CD4-positive, alpha-beta memory T cell (primary cell): ENCODE results near the gene ICAM1. TPM values are rescaled to one million over a fixed set of nuclear protein-coding genes. Genes with fewer than 3 reads are reported as not detected.

Source experiments
- CTCF ChIA-PET: fragments of 350-600 bp; sonication (Branson Sonifier 250); formaldehyde crosslinking; loops from one replicate; lab custom pipeline; 2021; ENCODE audit warnings: inconsistent platforms; ENCODE audit not compliant: partially characterized antibody; lab: Charles Lee
- POLR2A ChIA-PET: fragments of 350-600 bp; sonication (Branson Sonifier 250); formaldehyde crosslinking; loops from one replicate; lab custom pipeline; 2021; ENCODE audit not compliant: partially characterized antibody; lab: Charles Lee
- DNase-seq, 5 donors: peaks; one replicate each; pipeline versions ENCODE4 v3.0.0 to v3.0.0-alpha.2; 2020 to 2022; ENCODE audit warnings: mixed read lengths in 1 of 5
- H3K27ac ChIP-seq: one replicate; pipeline ENCODE4 v1.7.0; 2013; ENCODE audit warnings: low read depth, low read length
- H3K27me3 ChIP-seq: 2 replicates; pipeline ENCODE4 v1.7.0; 2013; ENCODE audit warnings: mild to moderate bottlenecking, low read length, moderate library complexity; ENCODE audit not compliant: insufficient read depth
- H3K36me3 ChIP-seq: 2 replicates; pipeline ENCODE4 v1.7.0; 2013; ENCODE audit warnings: mild to moderate bottlenecking, low read length, moderate library complexity; ENCODE audit not compliant: insufficient read depth
- H3K4me1 ChIP-seq: 2 replicates; pipeline ENCODE4 v1.7.0; 2013; ENCODE audit warnings: mild to moderate bottlenecking, low read length, moderate library complexity; ENCODE audit not compliant: insufficient read depth
- H3K4me3 ChIP-seq, 2 donors: one replicate each; pipeline ENCODE4 v1.7.0; 2013; ENCODE audit warnings: low read length in 2 of 2, mild to moderate bottlenecking in 1 of 2
- H3K9me3 ChIP-seq, 2 donors: one replicate each; pipeline ENCODE4 v1.7.0; 2013; ENCODE audit warnings: low read length in 2 of 2, control low read depth in 1 of 2; ENCODE audit not compliant: control insufficient read depth in 1 of 2
- H3K27ac Mint-ChIP-seq, 7 donors: one replicate each; pipeline ENCODE4 v1.8.0; 2020 to 2021; ENCODE audit warnings: mixed read lengths in 7 of 7, mild to moderate bottlenecking in 6 of 7, inconsistent platforms in 3 of 7, moderate library complexity in 3 of 7
- H3K27me3 Mint-ChIP-seq, 2 donors: one replicate each; pipeline ENCODE4 v1.8.0; 2020 to 2021; ENCODE audit warnings: mixed read lengths in 2 of 2
- H3K36me3 Mint-ChIP-seq, 2 donors: one replicate each; pipeline ENCODE4 v1.8.0; 2020 to 2021; ENCODE audit warnings: mixed read lengths in 2 of 2, inconsistent platforms in 1 of 2, mild to moderate bottlenecking in 1 of 2
- H3K4me1 Mint-ChIP-seq, 4 donors: one replicate each; pipeline ENCODE4 v1.8.0; 2020 to 2021; ENCODE audit warnings: mixed read lengths in 4 of 4, mild to moderate bottlenecking in 1 of 4
- H3K4me3 Mint-ChIP-seq, 8 donors: one replicate each; pipeline ENCODE4 v1.8.0; 2020 to 2021; ENCODE audit warnings: mixed read lengths in 8 of 8, mild to moderate bottlenecking in 7 of 8, moderate library complexity in 6 of 8, inconsistent platforms in 3 of 8
- H3K9me3 Mint-ChIP-seq, 8 donors: one replicate each; pipeline ENCODE4 v1.8.0; 2020 to 2021; ENCODE audit warnings: mixed read lengths in 8 of 8, mild to moderate bottlenecking in 5 of 8, inconsistent platforms in 3 of 8, moderate library complexity in 1 of 8
- intact Hi-C: fragments of 100-400 bp; cut with micrococcal nuclease; formaldehyde crosslinking; loops from one replicate; pipeline ENCODE4 v1.15.1; 2023
- microRNA-seq: library from miRNA; unstranded; fragments of <30 nt; microRNA quantifications from one replicate; pipeline ENCODE4 v1.2.0, GENCODE V29; 2021; ENCODE audit warnings: borderline replicate concordance, borderline number of aligned reads, borderline microRNAs expressed, mixed read lengths
- polyA plus RNA-seq, 2 donors: library from polyadenylated mRNA; unstranded; fragments of 300-500 nt; fragmentation: Illumina TruSeq; gene quantifications; one replicate each; pipeline ENCODE4 v1.2.3, GENCODE V29; 2021
- total RNA-seq, 2 experiments: library from RNA; stranded (reverse); gene quantifications; one replicate each; pipeline ENCODE4 v1.2.3, GENCODE V29; 2021

The ICAM1 gene
- total and polyA plus RNA-seq, 4 experiments from 2014 or later: 2.5 to 8.2 (median 7.8) TPM

DNA sequence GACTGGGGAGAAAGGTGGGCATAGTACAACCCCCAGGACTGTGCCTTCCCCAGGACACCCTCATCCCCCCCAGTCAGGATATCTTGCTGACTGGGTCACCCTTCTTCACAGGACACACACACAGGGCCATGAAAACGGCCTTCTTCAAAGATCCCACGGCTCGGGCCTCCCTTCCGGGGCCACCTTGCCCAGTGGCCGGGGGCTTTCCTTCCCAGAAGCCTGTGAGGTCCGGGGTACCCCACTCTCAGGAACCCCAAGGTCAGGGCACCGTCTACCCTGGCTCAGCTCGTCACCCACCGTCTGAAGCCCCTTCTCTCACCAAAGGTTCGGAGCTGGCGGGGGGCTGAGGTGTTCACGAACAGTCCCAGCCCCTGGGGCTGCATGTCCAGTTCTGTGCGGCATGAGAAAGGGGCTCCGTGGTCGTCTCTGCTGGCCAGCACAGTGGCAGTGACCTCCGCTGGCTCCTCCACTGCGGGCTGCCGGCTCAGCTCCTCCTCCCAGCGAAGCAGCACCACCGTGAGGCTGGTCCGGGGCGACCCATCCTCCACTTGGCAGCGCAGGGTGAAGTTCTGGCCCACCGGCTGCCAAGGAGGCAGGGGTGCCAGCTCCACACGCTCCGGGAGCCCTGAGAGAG is 64.5 kb downstream of the ICAM1 start:
- Histone ChIP-seq H3K4me3 (no peak overlapping the region), H3K4me1 (peaks cover 62% of the 10 kb centered on the region), H3K9me3 (no peaks in the 10 kb centered on the region), H3K27me3 (no peaks in the 10 kb centered on the region), H3K36me3 (peaks cover 22% of the 10 kb centered on the region), H3K27ac (no peak overlapping the region)
- Mint-ChIP-seq H3K36me3 (peaks cover 8 to 37% of the 10 kb centered on the region in 2 donors), H3K4me3 (peak overlapping the region in 2 of 8 donors; percentile 16 to 41), H3K9me3 (no peaks in the 10 kb centered on the region), H3K27ac (peak overlapping the region in 2 of 7 donors; percentile 29 to 32), H3K27me3 (no peaks in the 10 kb centered on the region), H3K4me1 (peaks cover 21 to 71% (median 45%) of the 10 kb centered on the region in 4 donors)
- POLR2A ChIA-PET: interaction anchor here (1.5 kb wide), 1 partner anchor 65 kb away, joined by 4 read pairs; the partner anchor contains the start of gene ICAM1
- no peak for DNase-seq
- CTCF ChIA-PET: interaction anchor here (1.3 kb wide), 2 partner anchors 53 to 66 kb away, joined by 3 to 5 read pairs; no protein-coding TSS in a partner anchor
- intact Hi-C loops: no loop called here

Small RNA genes within 50 kb of the gene (microRNA-seq; reads per million reads assigned to microRNA genes)
- not detected for gene MIR4322

Other genes with a start within 250 kb of the ICAM1 start
- gene SHFL, start 184.8 kb upstream of the ICAM1 start, total RNA-seq: 100 to 1,000 TPM; 112 TPM
- 10 to 100 TPM; 25.7 to 58.2 TPM for gene SHFL, start 184.8 kb upstream of the ICAM1 start, polyA plus RNA-seq
- under 1 TPM; 0.52 to 0.83 TPM for gene ANGPTL6, start 168.4 kb upstream of the ICAM1 start, total RNA-seq
- under 1 TPM; 0.19 to 0.29 TPM for gene ANGPTL6, start 168.4 kb upstream of the ICAM1 start, polyA plus RNA-seq
- gene PPAN, start 164.8 kb upstream of the ICAM1 start, total RNA-seq: 100 to 1,000 TPM in 1 of 2 experiments, 10 to 100 TPM in 1; 92.5 to 102 TPM
- gene PPAN, start 164.8 kb upstream of the ICAM1 start, polyA plus RNA-seq: 10 to 100 TPM; 14.5 to 51.1 TPM
- 10 to 100 TPM; 42.6 to 49.7 TPM for gene P2RY11, start 159.4 kb upstream of the ICAM1 start, total RNA-seq
- gene P2RY11, start 159.4 kb upstream of the ICAM1 start, polyA plus RNA-seq: 1 to 10 TPM in 1 of 2 donors, under 1 TPM in 1; 0.24 to 4.7 TPM
- 100 to 1,000 TPM; 306 to 315 TPM for gene EIF3G, start 151.2 kb upstream of the ICAM1 start, total RNA-seq
- 100 to 1,000 TPM; 226 to 239 TPM for gene EIF3G, start 151.2 kb upstream of the ICAM1 start, polyA plus RNA-seq
- 100 to 1,000 TPM; 208 to 250 TPM for gene DNMT1, start 76.2 kb upstream of the ICAM1 start, total RNA-seq
- 100 to 1,000 TPM in 1 of 2 donors, 10 to 100 TPM in 1; 53.5 to 166 TPM for gene DNMT1, start 76.2 kb upstream of the ICAM1 start, polyA plus RNA-seq
- gene S1PR2, start 39.8 kb upstream of the ICAM1 start, total RNA-seq: 1 to 10 TPM; 9.0 to 9.4 TPM
- 1 to 10 TPM; 1.4 to 2.3 TPM for gene S1PR2, start 39.8 kb upstream of the ICAM1 start, polyA plus RNA-seq
- 10 to 100 TPM; 42.7 to 44.6 TPM for gene MRPL4, start 18.9 kb upstream of the ICAM1 start, total RNA-seq
- gene MRPL4, start 18.9 kb upstream of the ICAM1 start, polyA plus RNA-seq: 10 to 100 TPM; 28.9 to 37.1 TPM
- 1 to 10 TPM in 1 of 2 experiments, under 1 TPM in 1; 0.70 to 1.3 TPM for gene ICAM4, start 15.8 kb downstream of the ICAM1 start, total RNA-seq
- gene ICAM4, start 15.8 kb downstream of the ICAM1 start, polyA plus RNA-seq: 1 to 10 TPM in 1 of 2 donors, not detected in 1; 1.5 TPM
- gene ICAM5, start 18.8 kb downstream of the ICAM1 start, total RNA-seq: under 1 TPM in 1 of 2 experiments, not detected in 1; 0.36 TPM
- gene ICAM5, start 18.8 kb downstream of the ICAM1 start, polyA plus RNA-seq: under 1 TPM in 1 of 2 donors, not detected in 1; 0.20 TPM
- 1 to 10 TPM; 7.1 to 7.7 TPM for gene ZGLP1, start 38.7 kb downstream of the ICAM1 start, total RNA-seq
- under 1 TPM in 1 of 2 donors, not detected in 1; 0.32 TPM for gene ZGLP1, start 38.7 kb downstream of the ICAM1 start, polyA plus RNA-seq
- 10 to 100 TPM; 10.7 to 11.3 TPM for gene FDX2, start 44.9 kb downstream of the ICAM1 start, total RNA-seq
- 10 to 100 TPM; 10.6 to 13.6 TPM for gene FDX2, start 44.9 kb downstream of the ICAM1 start, polyA plus RNA-seq
- gene RAVER1, start 62.4 kb downstream of the ICAM1 start, total RNA-seq: 10 to 100 TPM; 46.1 to 56.1 TPM
- gene RAVER1, start 62.4 kb downstream of the ICAM1 start, polyA plus RNA-seq: 10 to 100 TPM in 1 of 2 donors, 1 to 10 TPM in 1; 6.8 to 28.4 TPM
- 100 to 1,000 TPM; 191 to 193 TPM for gene ICAM3, start 68.5 kb downstream of the ICAM1 start, total RNA-seq
- 100 to 1,000 TPM; 240 to 287 TPM for gene ICAM3, start 68.5 kb downstream of the ICAM1 start, polyA plus RNA-seq
- 100 to 1,000 TPM; 297 to 314 TPM for gene TYK2, start 109.5 kb downstream of the ICAM1 start, total RNA-seq
- gene TYK2, start 109.5 kb downstream of the ICAM1 start, polyA plus RNA-seq: 10 to 100 TPM; 33.3 to 77.2 TPM
- gene CDC37, start 132.4 kb downstream of the ICAM1 start, total RNA-seq: 100 to 1,000 TPM; 180 to 185 TPM
- 10 to 100 TPM; 51.8 to 87.1 TPM for gene CDC37, start 132.4 kb downstream of the ICAM1 start, polyA plus RNA-seq
- 1 to 10 TPM; 2.5 to 3.3 TPM for gene PDE4A, start 149.4 kb downstream of the ICAM1 start, total RNA-seq
- gene PDE4A, start 149.4 kb downstream of the ICAM1 start, polyA plus RNA-seq: 1 to 10 TPM in 1 of 2 donors, under 1 TPM in 1; 0.81 to 5.6 TPM
- 10 to 100 TPM; 49.2 to 60.1 TPM for gene KEAP1, start 232.2 kb downstream of the ICAM1 start, total RNA-seq
- gene KEAP1, start 232.2 kb downstream of the ICAM1 start, polyA plus RNA-seq: 10 to 100 TPM; 35.7 to 55.0 TPM
- gene S1PR5, start 246.3 kb downstream of the ICAM1 start, total RNA-seq: 1 to 10 TPM; 1.6 to 1.9 TPM
- 1 to 10 TPM; 1.3 to 3.1 TPM for gene S1PR5, start 246.3 kb downstream of the ICAM1 start, polyA plus RNA-seq